HFFc6 (cell line): ENCODE measurements around the gene EMID1. TPM values are rescaled to one million over a fixed set of nuclear protein-coding genes. Genes with fewer than 3 reads are reported as not detected.

Experiments
- total RNA-seq, 6 experiments: library from RNA; stranded (reverse); fragmentation: NEBNext Ultra II Directional; extraction: Animal tissue kit (Norgen Biotek cat#: 25700); gene quantifications; 2 replicates in 1 of 6; 3 replicates in 5 of 6; pipeline ENCODE4 v1.2.3, GENCODE V29; 2021

The EMID1 gene
- total RNA-seq, 6 experiments from 2014 or later, result not detected

Other genes with a start within 250 kb of the EMID1 start
- not detected for gene C22orf31, start 144.1 kb upstream of the EMID1 start, total RNA-seq
- 1 to 10 TPM in 1 of 6 experiments, under 1 TPM in 5; 0.50 to 1.1 (median 0.59) TPM for gene KREMEN1, start 132.9 kb upstream of the EMID1 start, total RNA-seq
- 10 to 100 TPM; 19.4 to 24.0 (median 21.0) TPM for gene RHBDD3, start 62.1 kb downstream of the EMID1 start, total RNA-seq
- 100 to 1,000 TPM; 200 to 291 (median 270) TPM for gene EWSR1, start 62.4 kb downstream of the EMID1 start, total RNA-seq
- gene GAS2L1, start 100.8 kb downstream of the EMID1 start, total RNA-seq, result 10 to 100 TPM; 40.5 to 48.8 (median 43.3) TPM
- gene RASL10A, start 109.8 kb downstream of the EMID1 start, total RNA-seq, result under 1 TPM in 2 of 6 experiments, not detected in 4; 0.24 to 0.28 TPM
- 100 to 1,000 TPM in 1 of 6 experiments, 10 to 100 TPM in 5; 89.1 to 101 (median 89.9) TPM for gene AP1B1, start 182.7 kb downstream of the EMID1 start, total RNA-seq
- gene RFPL1, start 232.7 kb downstream of the EMID1 start, total RNA-seq, result not detected